ENCODE data around the gene EIF4G3.

Gene EIF4G3

GRCh38 chr1:21129407-21129806 lies 47.3 kb downstream of the EIF4G3 start:
- no peak overlapping the region for H3K9ac ChIP-seq (ENCODE audit: insufficient read length)
- TF ChIP-seq FOXP2 (optimal IDR thresholded peaks at IDR 0.05; ENCODE audit: control extremely low read depth, extremely low read length, insufficient read depth) = no peak

GRCh38 chr1:21126324-21126723 lies 50.4 kb downstream of the EIF4G3 start:
- DNase-seq (ENCODE audit: low read depth, low spot score) = no peak
- no peaks in the 10 kb centered on the region for H3K9me3 ChIP-seq (ENCODE audit: low read depth, low read length)
- no peak overlapping the region for H3K9ac ChIP-seq (ENCODE audit: insufficient read length)
- H3K27ac ChIP-seq = no peak overlapping the region
- H3K4me3 ChIP-seq = no peak overlapping the region
- H3K36me3 ChIP-seq (ENCODE audit: insufficient read depth, low read length) = peaks cover 16% of the 10 kb centered on the region; the same call in 1 of the 2 replicates
- TF ChIP-seq EZH2 (IDR thresholded peaks at IDR 0.05) (no peak), POLR2AphosphoS5 (IDR thresholded peaks at IDR 0.05; ENCODE audit: borderline replicate concordance, low read depth, low read length) (no peak), FOXP2 (optimal IDR thresholded peaks at IDR 0.05; ENCODE audit: control extremely low read depth, extremely low read length, insufficient read depth) (no peak)

More at GRCh38 chr1:21129407-21129806, 47.3 kb downstream of the EIF4G3 start:
- Histone ChIP-seq H3K9me3 (ENCODE audit: low read depth, low read length) (no peaks in the 10 kb centered on the region), H3K36me3 (ENCODE audit: insufficient read depth, low read length) (peaks cover 24% of the 10 kb centered on the region), H3K4me3 (no peak overlapping the region), H3K27ac (no peak overlapping the region; the same call in 1 of the 2 replicates)
- no peak for DNase-seq (ENCODE audit: low read depth, low spot score)

GRCh38 chr1:21124846-21125245 lies 51.9 kb downstream of the EIF4G3 start:
- no peak for TF ChIP-seq EZH2 (IDR thresholded peaks at IDR 0.05)
- TF ChIP-seq POLR2AphosphoS5 (IDR thresholded peaks at IDR 0.05; ENCODE audit: borderline replicate concordance, low read depth, low read length) = no peak
- no peak for TF ChIP-seq FOXP2 (optimal IDR thresholded peaks at IDR 0.05; ENCODE audit: control extremely low read depth, extremely low read length, insufficient read depth)
- DNase-seq (ENCODE audit: low read depth, low spot score) = no peak
- Histone ChIP-seq H3K4me3 (no peak overlapping the region), H3K9me3 (ENCODE audit: low read depth, low read length) (no peaks in the 10 kb centered on the region), H3K27ac (0 out of 2 replicates have a peak overlapping the region, but pooled peaks have one; percentile 2), H3K36me3 (ENCODE audit: insufficient read depth, low read length) (peaks cover 15% of the 10 kb centered on the region; the same call in 1 of the 2 replicates), H3K9ac (ENCODE audit: insufficient read length) (no peak overlapping the region)

GRCh38 chr1:21123287-21123948 lies 53.3 kb downstream of the EIF4G3 start:
- TF ChIP-seq EZH2 (IDR thresholded peaks at IDR 0.05) = no peak
- no peak for TF ChIP-seq POLR2AphosphoS5 (IDR thresholded peaks at IDR 0.05; ENCODE audit: borderline replicate concordance, low read depth, low read length)
- no peak overlapping the region for H3K9ac ChIP-seq (ENCODE audit: insufficient read length)
- no peaks in the 10 kb centered on the region for H3K9me3 ChIP-seq (ENCODE audit: low read depth, low read length)
- H3K4me3 ChIP-seq = no peak overlapping the region
- H3K36me3 ChIP-seq (ENCODE audit: insufficient read depth, low read length) = peaks cover 15% of the 10 kb centered on the region; the same call in 1 of the 2 replicates
- DNase-seq (ENCODE audit: low read depth, low spot score) = no peak
- H3K27ac ChIP-seq = no peak overlapping the region

GRCh38 chr1:21121764-21122471 lies 54.8 kb downstream of the EIF4G3 start:
- H3K27ac ChIP-seq = no peak overlapping the region
- no peak overlapping the region for H3K9ac ChIP-seq (ENCODE audit: insufficient read length)
- TF ChIP-seq FOXP2 (optimal IDR thresholded peaks at IDR 0.05; ENCODE audit: control extremely low read depth, extremely low read length, insufficient read depth) = no peak
- no peak for TF ChIP-seq EZH2 (IDR thresholded peaks at IDR 0.05)
- TF ChIP-seq POLR2AphosphoS5 (IDR thresholded peaks at IDR 0.05; ENCODE audit: borderline replicate concordance, low read depth, low read length) = no peak
- DNase-seq (ENCODE audit: low read depth, low spot score) = no peak
- no peak overlapping the region for H3K4me3 ChIP-seq
- H3K36me3 ChIP-seq (ENCODE audit: insufficient read depth, low read length) = peaks cover 15% of the 10 kb centered on the region; the same call in 1 of the 2 replicates
- H3K9me3 ChIP-seq (ENCODE audit: low read depth, low read length) = no peaks in the 10 kb centered on the region

- Histone ChIP-seq H3K9me3 (ENCODE audit: low read depth, low read length) (no peaks in the 10 kb centered on the region), H3K9ac (ENCODE audit: insufficient read length) (no peak overlapping the region), H3K27ac (peak overlapping the region; percentile 63), H3K4me3 (no peak overlapping the region), H3K36me3 (ENCODE audit: insufficient read depth, low read length) (peaks cover 7% of the 10 kb centered on the region; the same call in 1 of the 2 replicates)
- no peak for DNase-seq (ENCODE audit: low read depth, low spot score)
- no peak for TF ChIP-seq POLR2AphosphoS5 (IDR thresholded peaks at IDR 0.05; ENCODE audit: borderline replicate concordance, low read depth, low read length)
- TF ChIP-seq FOXP2 (optimal IDR thresholded peaks at IDR 0.05; ENCODE audit: control extremely low read depth, extremely low read length, insufficient read depth) = no peak
- TF ChIP-seq EZH2 (IDR thresholded peaks at IDR 0.05) = no peak
Measured at GRCh38 chr1:21118167-21118566, 58.5 kb downstream of the EIF4G3 start.

- H3K9ac ChIP-seq (ENCODE audit: insufficient read length) = no peak overlapping the region
- TF ChIP-seq EZH2 (IDR thresholded peaks at IDR 0.05) (no peak), FOXP2 (optimal IDR thresholded peaks at IDR 0.05; ENCODE audit: control extremely low read depth, extremely low read length, insufficient read depth) (no peak), POLR2AphosphoS5 (IDR thresholded peaks at IDR 0.05; ENCODE audit: borderline replicate concordance, low read depth, low read length) (no peak)
Measured at GRCh38 chr1:21117597-21118001, 59.1 kb downstream of the EIF4G3 start.

GRCh38 chr1:21117159-21117558 lies 59.5 kb downstream of the EIF4G3 start:
- H3K27ac ChIP-seq = no peak overlapping the region
- H3K36me3 ChIP-seq (ENCODE audit: insufficient read depth, low read length) = peaks cover 3% of the 10 kb centered on the region; the same call in 1 of the 2 replicates
- no peaks in the 10 kb centered on the region for H3K9me3 ChIP-seq (ENCODE audit: low read depth, low read length)
- DNase-seq (ENCODE audit: low read depth, low spot score) = no peak
- H3K9ac ChIP-seq (ENCODE audit: insufficient read length) = no peak overlapping the region
- TF ChIP-seq POLR2AphosphoS5 (IDR thresholded peaks at IDR 0.05; ENCODE audit: borderline replicate concordance, low read depth, low read length) = no peak
- no peak for TF ChIP-seq EZH2 (IDR thresholded peaks at IDR 0.05)
- TF ChIP-seq FOXP2 (optimal IDR thresholded peaks at IDR 0.05; ENCODE audit: control extremely low read depth, extremely low read length, insufficient read depth) = no peak
- no peak overlapping the region for H3K4me3 ChIP-seq

More at GRCh38 chr1:21117597-21118001, 59.1 kb downstream of the EIF4G3 start:
- peak overlapping the region; percentile 63 for H3K27ac ChIP-seq
- no peak for DNase-seq (ENCODE audit: low read depth, low spot score)
- H3K4me3 ChIP-seq = no peak overlapping the region
- no peaks in the 10 kb centered on the region for H3K9me3 ChIP-seq (ENCODE audit: low read depth, low read length)
- peaks cover 5% of the 10 kb centered on the region; the same call in 1 of the 2 replicates for H3K36me3 ChIP-seq (ENCODE audit: insufficient read depth, low read length)

Measured in SK-N-MC (cell line).